ENCODE measurements around the gene RIPOR3.
"Not testable (repeated sequence)": the region's sequence is repeated elsewhere in the genome, so short reads cannot be mapped to it uniquely, and the experiment has no call there.

Gene RIPOR3

GRCh38 chr20:50601511-50602431 lies 89.6 kb downstream of the RIPOR3 start:
- no peak for DNase-seq

DNA sequence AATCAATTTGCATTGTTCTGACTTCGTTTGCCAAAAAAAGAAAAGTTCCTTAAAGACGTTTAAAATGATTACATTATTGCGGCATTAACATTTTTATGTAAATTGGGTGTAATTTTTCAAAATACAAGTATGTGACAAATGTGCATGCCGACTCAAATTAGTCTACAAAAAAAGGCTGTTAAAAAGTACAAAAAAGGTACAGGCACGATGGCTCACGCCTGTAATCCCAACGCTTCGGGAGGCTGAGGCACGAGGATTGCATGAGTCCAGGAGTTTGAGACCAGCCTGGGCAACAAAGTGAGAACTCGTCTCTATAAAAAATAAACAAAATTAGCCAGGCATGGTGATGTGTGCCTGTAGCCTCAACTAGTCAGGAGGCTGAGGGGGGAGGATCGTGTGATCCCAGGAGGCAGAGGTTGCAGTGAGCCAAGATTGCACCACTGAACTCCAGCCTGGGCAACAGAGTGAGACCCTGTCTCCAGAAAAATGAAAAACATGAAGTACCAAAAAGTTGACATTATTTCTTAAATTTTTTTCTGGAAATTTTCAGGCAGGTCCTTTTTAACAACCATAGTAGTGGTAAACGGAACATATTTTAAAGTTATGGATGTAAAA lies 91.0 kb downstream of the RIPOR3 start:
- no peak for DNase-seq

DNA sequence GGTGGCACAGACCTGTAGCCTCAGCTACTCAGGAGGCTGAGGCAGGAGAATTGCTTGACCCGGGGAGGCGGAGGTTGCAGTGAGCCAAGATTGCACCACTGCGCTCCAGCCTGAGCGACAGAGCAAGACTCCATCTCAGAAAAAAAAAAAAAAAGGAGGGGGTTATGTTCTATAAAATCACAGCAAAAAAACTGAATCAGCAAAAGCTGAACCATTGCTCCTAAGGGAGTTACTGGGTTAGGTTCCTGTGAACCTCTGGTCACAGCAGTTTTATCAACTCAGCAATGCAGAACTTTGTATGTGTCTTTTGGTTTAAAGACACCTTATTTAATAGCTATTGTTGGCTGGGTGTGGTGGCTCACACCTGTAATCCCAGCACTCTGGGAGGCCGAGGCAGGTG lies 92.6 kb downstream of the RIPOR3 start:
- DNase-seq, result not testable (repeated sequence)

GRCh38 chr20:50598074-50598473 lies 93.3 kb downstream of the RIPOR3 start:
- DNase-seq, result no peak

DNA sequence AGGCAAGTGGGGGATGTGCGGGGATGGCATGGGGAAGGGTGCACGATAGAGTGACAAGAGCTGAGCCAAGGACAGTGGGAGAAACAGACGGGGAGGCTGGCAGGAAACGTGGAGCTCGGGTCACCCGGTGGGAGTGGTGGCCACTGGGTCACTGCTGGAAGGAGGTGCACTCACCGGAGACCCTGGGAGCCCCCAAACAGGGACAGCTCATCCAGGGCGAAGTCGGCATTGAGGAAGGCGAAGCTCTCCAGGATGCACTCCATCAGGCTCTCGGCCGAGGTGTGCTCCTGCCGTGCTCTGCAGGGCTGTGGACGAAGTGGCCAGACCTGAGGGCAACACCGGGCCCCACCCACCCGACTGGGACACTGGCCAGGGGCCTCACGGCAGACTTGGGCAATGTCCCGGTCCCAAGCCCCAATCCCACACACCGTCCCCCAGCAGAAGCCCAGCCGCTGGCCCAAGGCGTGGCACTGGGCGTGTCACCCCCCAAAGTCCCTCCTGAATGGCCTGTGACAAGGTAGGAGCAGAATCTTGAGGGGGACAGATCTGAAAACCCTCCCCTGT lies 93.9 kb downstream of the RIPOR3 start:
- no peak for DNase-seq

DNA sequence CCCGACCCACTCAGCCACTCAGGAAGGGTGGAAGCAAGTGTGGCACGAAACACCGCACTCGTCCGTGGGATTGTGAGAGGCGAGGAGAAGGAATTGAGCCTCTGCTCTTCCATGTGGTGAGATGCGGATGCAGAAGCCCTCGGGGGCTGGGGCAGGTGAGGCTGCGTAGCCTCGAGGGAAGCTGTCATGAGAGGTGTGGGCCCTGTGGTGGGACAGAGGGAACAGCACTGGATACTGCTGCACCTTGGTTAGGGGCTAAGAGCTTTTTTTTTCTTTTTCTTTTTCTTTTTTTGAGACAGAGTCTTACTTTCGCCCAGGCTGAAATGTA lies 94.7 kb downstream of the RIPOR3 start:
- no peak for DNase-seq

- DNase-seq, result no peak
Measured at GRCh38 chr20:50595988-50596693, 95.2 kb downstream of the RIPOR3 start.

DNA sequence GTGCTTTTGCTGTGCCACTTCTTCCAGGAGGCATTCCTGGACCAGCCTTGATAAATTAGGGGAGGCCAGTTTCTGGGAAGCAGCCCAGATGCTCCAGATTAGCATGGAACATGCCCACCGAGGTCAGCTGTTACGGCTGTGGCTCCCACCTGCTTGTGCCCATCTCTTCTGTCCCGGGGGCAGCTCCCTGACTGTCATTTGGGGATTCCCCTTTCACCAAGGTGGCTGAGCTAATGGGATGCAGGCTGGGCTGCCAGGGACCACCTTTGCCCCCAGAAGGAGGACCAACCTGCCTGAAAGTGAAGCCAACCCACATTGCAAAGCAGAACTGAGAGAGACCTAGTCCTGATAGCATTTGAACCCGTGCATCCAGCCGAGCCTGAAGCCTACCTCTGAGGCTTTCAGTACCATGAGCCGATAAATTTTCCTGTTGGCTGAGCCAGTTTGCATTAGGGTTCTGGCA lies 95.9 kb downstream of the RIPOR3 start:
- no peak for DNase-seq

DNA sequence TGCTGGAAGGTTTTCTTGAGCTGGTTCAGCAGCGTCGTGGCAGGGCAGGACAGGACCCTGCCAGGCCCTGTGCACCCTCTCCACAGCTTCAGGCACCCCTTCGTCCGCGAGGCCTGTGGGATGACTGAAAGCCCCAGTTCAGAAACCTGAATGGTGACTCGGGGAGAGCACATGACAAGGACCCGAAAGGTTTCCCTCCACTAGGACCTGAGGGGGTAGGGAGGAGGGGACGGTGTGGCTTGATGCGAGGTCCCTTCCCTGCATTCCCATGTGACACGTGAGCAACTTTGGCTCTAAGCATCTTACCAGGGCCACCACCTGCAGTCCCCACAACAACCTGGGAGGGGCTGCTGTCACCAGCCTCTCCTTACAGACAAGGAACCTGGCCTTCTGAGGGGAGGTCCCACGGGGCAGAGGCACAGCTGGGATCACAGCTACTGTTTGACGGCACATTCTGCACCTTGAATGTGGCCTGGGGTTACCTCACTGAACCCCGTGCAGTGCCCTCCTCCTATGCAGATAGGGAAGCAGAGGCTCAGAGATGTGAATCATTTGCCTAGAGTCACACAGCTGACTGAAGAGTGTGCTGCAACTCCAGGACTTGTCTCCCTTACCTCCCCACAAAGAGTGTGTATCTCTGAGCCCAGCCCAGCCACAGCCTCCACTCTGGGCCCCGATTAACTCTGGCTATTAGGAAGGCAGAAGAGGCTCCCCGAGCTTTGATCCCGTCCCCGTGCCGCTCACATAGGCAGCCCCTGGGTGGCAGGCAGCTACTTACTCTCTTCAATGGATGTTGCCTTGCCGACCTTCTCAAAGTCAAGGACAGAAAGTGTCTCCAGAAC lies 96.5 kb downstream of the RIPOR3 start:
- DNase-seq, result peak; percentile 28

GRCh38 chr20:50594231-50594590 lies 97.1 kb downstream of the RIPOR3 start:
- no peak for DNase-seq

DNA sequence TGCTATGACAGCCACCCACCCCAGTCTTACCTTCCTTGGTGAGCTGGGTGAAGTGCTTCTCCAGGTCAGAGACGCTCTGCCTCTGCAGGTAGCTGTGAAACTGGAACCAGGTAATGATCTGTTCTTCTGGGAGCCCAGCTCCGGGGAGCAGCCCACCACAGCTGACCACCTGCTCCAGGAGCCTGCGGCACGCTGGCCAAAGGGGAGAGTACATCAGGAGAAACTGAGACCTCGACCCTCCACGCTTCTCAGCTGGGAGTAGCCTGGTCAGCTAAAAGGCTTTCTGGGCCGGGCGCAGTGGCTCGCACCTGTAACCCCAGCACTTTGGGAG lies 98.4 kb downstream of the RIPOR3 start:
- DNase-seq, result no peak

DNA sequence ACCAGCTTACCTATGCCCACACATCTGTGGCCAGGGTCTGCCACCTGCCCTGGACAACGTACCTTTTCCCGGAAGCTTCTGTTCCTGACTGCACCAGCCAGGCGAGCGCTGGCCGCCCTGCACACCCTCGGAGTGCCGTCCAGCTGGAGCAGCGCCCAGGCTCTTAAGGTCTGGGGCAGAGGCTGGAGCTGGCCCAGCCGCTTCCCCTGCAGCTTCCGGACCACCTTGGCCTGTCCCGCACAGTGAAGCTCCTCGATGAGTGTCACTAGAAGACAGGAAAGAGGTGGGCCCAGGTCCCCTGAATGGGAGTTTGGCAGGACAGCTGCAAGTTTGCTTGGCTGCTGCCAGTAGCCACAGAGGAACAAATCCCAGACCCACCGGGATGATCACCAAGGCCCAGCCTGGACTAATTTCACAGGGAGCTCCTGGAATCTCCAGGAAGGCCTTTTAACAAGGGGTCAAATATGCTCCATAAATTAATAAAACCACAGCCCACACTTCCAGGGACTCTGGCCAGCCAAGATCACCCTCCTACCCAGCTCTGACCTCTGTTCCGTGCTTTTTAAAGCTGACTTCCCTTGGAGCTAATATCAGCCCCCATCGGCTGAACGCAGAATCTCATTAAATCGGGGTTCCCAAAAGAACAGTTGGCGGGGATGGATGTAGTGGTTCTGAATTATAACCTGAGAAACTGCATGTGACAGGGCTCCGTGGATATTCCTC lies 98.9 kb downstream of the RIPOR3 start:
- no peak for DNase-seq

GRCh38 chr20:50591233-50591852 lies 100.0 kb downstream of the RIPOR3 start:
- DNase-seq, result no peak

GRCh38 chr20:50590348-50590664 lies 101.0 kb downstream of the RIPOR3 start:
- DNase-seq, result no peak

DNA sequence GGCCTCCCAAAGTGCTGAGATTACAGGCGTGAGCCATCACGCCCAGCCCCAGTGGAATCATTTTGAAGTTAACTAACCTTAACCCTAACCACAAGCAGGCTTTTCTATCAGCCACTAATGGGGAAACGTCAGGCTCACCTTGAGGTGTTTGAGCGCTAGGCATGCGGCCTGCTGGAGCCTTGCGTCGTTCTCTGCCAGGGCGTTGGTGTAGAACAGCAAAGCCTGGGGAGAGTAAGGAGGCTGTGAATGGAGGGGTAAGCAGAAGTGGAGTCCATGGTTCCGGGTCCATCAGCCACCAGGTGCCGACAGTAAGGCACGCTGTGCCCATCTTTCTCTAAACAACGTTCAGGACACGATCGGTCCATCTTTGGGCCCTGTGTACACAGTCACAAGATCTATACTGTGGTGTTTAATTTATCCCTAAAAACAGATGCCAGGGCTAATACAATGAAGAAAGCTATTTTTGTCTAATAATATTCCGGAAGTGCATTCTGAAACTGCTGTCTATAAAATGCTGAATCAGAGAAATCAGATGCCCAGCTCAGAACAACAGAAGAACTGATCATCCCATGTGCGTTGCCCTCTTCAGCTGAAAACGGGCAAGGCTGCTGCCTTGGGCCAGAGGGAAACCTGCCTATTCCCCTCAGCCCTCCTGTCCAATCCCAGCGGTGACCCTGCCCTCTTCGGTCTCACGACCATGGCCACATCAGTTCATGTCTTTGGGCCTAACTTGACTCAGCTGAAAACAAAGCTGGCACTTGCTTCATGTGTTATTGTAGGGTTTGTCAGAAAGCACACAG lies 101.6 kb downstream of the RIPOR3 start:
- no peak for DNase-seq

GRCh38 chr20:50588034-50588736 lies 103.2 kb downstream of the RIPOR3 start:
- DNase-seq, result peak; percentile 87

GRCh38 chr20:50587291-50587961 lies 103.9 kb downstream of the RIPOR3 start:
- no peak for DNase-seq

GRCh38 chr20:50586531-50587232 lies 104.7 kb downstream of the RIPOR3 start:
- no peak for DNase-seq

DNA sequence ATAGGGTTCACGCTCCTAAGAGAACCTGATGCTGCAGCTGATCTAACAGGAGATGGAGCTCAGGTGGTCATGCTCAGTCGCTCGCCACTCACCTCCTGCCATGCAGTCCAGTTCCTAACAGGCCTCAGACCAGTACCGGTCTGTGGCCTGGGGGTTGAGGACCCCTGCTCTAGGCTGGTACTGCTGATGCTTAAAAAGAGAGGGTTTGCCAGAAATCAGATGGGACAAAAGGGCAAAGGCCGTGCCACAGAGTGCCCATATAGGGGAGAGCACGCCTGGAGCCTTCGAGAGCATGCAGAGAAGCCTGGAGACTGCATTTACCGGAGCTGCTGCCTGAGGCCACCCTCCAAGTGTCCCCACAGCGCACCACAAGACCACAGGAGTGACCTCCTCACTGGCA lies 105.7 kb downstream of the RIPOR3 start:
- DNase-seq, result no peak

Data from activated CD4-positive, alpha-beta T cell treated with anti-CD3 and anti-CD28 coated beads for 48 hours (primary cell).